ENCODE data around the gene CPA4.

DNA sequence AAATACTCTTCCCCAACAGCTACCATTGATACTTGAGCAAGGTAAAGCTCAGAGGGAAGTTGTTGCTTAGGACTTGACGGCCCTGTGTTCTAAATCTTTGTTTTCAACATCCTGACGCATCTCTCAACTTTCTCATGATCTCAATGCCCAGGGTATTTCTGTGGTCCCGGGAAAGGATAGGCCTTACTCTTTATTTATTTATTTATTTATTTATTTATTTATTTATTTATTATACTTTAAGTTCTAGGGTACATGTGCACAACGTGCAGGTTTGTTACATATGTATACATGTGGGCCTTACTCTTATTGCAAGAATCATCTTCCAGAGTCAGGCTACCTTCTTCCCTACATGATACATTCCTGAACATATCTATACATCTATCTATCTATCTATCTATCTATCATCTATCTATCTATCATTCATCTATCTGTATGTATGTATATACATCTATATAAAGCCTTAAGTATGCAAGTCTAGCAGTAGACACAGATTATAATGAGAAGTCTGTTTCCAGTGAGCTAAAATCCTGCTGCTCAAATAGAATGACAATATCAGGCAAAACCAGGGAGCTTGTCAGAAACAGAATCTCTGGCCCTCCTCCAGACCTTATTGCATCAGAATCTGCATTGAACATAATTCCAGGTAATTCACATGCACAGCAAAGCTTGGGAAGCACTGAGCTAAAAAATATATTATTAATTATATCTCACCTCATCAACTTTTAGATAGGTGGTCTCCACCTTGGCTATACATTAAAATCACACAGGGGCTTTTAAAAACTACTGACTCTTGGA is 39.5 kb downstream of the CPA4 start:
- TF ChIP-seq, protein P1, sequence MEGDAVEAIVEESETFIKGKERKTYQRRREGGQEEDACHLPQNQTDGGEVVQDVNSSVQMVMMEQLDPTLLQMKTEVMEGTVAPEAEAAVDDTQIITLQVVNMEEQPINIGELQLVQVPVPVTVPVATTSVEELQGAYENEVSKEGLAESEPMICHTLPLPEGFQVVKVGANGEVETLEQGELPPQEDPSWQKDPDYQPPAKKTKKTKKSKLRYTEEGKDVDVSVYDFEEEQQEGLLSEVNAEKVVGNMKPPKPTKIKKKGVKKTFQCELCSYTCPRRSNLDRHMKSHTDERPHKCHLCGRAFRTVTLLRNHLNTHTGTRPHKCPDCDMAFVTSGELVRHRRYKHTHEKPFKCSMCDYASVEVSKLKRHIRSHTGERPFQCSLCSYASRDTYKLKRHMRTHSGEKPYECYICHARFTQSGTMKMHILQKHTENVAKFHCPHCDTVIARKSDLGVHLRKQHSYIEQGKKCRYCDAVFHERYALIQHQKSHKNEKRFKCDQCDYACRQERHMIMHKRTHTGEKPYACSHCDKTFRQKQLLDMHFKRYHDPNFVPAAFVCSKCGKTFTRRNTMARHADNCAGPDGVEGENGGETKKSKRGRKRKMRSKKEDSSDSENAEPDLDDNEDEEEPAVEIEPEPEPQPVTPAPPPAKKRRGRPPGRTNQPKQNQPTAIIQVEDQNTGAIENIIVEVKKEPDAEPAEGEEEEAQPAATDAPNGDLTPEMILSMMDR (IDR thresholded peaks at IDR 0.05; ENCODE audit: low read length): no peak
- no peak for TF ChIP-seq EZH2 (optimal IDR thresholded peaks at IDR 0.05; ENCODE audit: low read depth, low read length)
- TF ChIP-seq EZH2phosphoT487 (IDR thresholded peaks at IDR 0.05; ENCODE audit: low read length): no peak

All from MM.1S (cell line).